Stimulated activated CD4-positive, alpha-beta T cell treated with anti-CD3 and anti-CD28 coated beads, Interleukin-15, amount 100 ng/mL, for 48 hours (primary cell): ENCODE data around the gene NCMAP.
"Not testable (repeated sequence)": the region's sequence is repeated elsewhere in the genome, so short reads cannot be mapped to it uniquely, and the experiment has no call there.

Experiments used
- DNase-seq, 2 donors: peaks; one replicate each; pipeline ENCODE4 v3.0.0-alpha.2; 2020; ENCODE audit warnings: low read depth in 2 of 2

NCMAP gene, protein sequence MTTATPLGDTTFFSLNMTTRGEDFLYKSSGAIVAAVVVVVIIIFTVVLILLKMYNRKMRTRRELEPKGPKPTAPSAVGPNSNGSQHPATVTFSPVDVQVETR

GRCh38 chr1:24555591-24556413 lies at the start of gene NCMAP:
Gene NCMAP (plus strand): TSS chr1:24556087. CDS start chr1:24595431, 39,344 bp downstream.
- DNase-seq: peak in 1 of 2 donors; percentile 39

DNA sequence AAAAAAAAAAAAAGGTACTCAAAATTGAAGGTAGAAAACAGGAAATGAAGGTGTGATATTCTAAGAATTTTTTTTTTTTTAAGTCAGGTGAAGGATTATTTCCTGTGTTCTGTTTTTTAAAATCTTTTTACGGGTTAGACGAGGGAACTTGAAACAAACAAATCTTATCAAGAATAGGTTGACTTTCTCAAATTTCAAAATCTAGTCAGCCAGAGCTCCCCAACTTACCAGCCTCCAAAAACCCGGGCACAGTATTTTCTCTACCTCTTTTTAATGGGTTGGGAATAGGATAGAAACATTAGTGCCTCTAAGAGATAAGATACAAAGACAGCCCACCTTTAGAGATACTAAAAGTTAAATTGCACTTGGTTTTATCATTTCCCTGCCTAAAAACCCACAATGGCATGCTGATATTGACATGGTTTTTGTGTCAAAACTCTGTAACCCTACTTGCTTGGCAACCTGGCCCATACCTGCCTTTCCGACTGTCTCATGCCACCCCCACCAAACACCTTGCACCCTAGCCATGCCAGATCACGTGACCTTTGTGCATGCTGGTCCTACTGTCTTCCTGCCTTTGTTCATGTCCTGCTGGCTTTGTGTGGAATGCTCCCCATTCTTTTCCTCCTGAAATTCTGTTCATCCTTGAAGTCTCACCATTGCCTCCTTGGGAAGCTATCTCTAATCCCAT lies 49.1 kb upstream of the NCMAP start:
- DNase-seq: no peak

DNA sequence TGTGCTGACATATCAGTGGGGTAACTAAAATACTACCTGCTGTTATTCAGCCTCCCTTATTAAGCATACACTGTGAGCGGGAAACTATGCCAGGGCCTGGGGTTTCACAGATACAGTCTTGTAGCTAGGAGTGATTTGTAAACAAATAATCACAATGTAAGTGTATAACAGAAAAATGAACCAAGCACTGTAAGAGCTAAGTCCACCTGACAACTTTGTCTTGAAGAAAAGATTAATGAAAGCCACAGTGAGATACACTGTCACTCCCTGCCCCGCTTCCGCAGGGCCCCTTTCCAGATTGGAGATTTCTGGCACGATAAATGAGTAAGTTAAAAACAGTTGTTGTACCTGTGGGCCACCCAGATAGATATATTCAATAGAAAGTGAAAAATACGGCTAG lies 48.5 kb upstream of the NCMAP start:
- DNase-seq: no peak

- no peak for DNase-seq
These were observed 47.0 kb upstream of the NCMAP start for GRCh38 chr1:24508911-24509310.

- DNase-seq: no peak
These were observed 42.2 kb upstream of the NCMAP start for GRCh38 chr1:24513706-24514105.

GRCh38 chr1:24514946-24515345 lies 40.9 kb upstream of the NCMAP start:
- no peak for DNase-seq

DNA sequence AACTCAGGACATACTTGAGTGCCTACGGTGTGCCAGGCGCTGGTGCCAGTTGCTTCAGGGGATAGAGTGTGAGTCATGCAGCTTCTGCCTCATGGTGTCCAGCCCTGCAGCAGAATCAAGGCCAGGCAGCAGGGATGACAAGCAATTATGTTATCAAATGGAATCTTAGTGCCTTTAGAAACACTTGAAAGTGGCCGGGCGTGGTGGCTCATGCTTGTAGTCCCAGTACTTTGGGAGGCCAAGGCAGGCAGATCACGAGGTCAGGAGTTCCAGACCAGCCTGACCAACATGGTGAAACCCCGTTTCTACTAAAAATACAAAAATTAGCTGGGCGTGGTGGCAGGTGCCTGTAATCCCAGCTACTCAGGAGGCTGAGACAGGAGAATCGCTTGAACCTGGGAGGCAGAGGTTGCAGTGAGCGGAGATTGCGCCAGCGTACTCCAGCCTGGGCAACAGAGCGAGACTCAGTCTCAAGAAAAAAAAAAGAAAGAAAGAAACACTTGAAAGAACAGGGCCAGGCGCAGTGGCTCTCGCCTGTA lies 40.1 kb upstream of the NCMAP start:
- DNase-seq: not testable (repeated sequence)

DNA sequence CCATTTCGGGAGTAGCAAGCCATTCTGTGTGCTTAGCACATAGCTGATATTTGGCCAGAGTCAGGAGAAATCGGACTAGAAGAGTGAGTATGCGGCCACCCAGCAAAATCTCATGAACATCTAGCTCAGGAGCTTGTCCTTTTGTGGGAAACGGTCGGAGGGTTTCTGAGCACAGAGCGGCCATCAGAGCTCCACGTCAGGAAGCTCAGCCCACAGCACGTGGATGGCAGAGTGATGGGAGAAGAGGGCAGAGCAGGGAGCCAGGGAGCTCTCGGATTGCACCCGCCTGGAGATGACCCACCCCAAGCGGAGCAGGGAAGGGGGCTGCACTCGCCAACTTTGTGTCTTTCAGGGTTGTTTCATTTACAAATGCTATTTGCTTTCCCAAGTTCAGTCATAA lies 39.4 kb upstream of the NCMAP start:
- DNase-seq: no peak

DNA sequence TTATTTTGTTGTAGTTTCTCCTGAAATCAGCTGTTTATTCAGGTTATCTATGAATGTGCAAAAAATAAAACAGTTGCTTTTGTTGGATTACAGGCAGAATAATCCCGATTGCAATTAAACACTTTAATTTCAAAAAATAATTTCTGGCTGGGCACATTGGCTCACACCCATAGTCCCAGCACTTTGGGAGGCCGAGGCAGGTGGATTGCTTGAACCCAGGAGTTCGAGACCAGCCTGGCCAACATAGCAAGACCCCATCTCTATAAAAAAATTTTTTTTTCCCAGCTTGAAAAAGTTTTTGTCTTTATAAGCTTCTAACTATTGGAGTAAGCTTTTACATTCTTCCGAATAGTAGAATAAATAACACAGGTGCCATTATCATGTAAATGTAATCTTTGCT lies 38.0 kb upstream of the NCMAP start:
- no peak for DNase-seq

- not testable (repeated sequence) for DNase-seq
These were observed 35.6 kb upstream of the NCMAP start for GRCh38 chr1:24520282-24520681.

DNA sequence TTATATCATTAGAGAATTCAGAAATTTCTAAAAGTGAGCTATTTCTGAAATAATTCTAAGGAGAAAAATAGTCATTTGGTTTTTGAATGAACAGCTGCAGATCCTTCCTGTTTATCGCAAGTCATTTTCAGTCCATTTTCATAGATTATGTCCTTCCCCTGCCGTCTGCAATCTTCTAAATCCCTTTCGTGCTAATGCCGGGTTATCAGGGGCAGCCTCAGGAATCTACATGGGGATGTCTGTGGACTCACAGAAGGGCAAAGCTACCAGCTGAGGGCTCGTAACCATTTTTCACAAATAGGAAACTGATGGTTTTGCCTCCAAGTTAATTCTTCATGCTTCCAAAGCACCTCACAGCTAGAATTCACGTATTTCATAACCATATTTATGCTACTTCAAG lies 30.3 kb upstream of the NCMAP start:
- DNase-seq: no peak

- DNase-seq: no peak
These were observed 29.8 kb upstream of the NCMAP start for GRCh38 chr1:24526045-24526444.

- DNase-seq: peak in 1 of 2 donors; percentile 35
These were observed 28.8 kb upstream of the NCMAP start for GRCh38 chr1:24526940-24527542.

DNA sequence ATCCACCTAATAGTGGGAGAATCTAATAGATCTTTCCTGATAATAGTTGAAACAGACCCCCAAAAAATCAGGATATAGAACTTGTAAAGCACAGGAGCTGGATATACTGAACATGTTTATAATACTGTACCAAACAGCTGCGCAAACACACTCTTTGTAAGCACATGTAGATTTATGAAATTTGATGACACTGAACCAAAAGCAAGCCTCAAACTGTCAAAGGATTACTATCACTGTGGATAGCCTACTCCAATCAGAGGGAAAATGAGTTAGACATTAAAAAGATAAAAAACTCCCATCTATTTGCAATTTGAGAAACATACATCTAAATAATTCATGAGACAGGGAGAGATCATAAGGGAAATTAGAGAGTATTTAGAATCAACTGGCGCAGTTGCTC lies 27.1 kb upstream of the NCMAP start:
- no peak for DNase-seq

DNA sequence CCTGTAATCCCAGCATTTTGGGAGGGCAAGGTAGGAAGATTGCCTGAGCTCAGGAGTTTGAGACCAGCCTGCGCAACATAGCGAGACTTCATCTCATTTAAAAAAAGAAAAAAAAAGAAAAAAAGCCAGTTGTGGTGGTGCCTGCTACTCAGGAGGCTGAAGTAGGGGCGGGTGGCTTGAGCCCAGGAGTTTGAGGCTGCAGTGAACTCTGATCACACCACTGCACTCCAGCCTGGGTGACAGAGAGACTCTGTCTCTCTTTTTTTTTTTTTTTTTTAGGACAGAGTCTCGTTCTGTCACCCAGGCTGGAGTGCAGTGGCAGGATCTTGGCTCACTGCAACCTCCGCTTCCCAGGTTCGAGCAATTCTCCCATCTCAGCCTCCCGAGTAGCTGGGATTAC lies 26.6 kb upstream of the NCMAP start:
- not testable (repeated sequence) for DNase-seq

DNA sequence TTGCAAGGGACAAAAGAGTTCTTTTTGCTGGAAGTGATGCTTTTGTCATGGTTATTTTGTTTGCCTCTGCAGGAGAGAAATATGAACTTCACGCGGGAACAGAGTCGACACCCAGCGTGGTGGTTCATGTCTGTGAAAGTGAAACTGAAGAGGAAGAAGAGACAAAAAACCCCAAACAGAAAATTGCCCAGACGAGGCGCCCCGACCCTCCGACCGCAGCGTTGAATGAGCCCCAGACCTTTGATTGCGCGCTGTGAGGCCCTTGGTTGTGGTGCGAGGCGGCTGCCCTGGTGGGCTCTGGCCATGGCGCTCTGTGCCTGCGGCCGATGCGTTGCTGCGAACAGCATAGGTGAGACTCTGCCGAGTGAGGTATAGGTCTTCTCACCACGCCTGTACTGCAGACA lies 20.9 kb upstream of the NCMAP start:
- peak; percentile 45 to 53 for DNase-seq

DNA sequence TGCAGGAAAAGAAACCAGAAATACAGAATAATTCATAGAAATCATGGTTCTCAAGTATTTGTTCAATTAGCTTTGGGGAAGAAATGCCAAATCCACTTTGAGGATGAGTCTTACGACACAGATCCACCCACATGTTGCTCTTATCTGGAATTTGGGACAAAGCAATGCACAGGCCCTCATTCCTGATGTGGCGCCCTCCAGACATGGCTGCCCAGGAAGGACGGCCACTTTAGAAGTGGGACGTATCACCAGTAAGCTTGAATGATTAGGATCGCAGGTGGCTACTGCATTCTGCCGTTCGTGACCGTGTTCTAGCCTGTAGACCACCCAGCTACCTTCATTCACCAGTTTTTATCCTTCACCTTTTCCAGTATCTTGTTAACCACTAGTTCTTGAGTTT lies 20.1 kb upstream of the NCMAP start:
- no peak for DNase-seq

GRCh38 chr1:24536391-24536840 lies 19.5 kb upstream of the NCMAP start:
- DNase-seq: peak; percentile 49 to 50

GRCh38 chr1:24540051-24540905 lies 15.6 kb upstream of the NCMAP start:
- no peak for DNase-seq

GRCh38 chr1:24540906-24541710 lies 14.8 kb upstream of the NCMAP start:
- no peak for DNase-seq
